ENCODE results near the gene HPS5.
"Not testable (repeated sequence)": the region's sequence is repeated elsewhere in the genome, so short reads cannot be mapped to it uniquely, and the experiment has no call there.

Gene HPS5

DNA sequence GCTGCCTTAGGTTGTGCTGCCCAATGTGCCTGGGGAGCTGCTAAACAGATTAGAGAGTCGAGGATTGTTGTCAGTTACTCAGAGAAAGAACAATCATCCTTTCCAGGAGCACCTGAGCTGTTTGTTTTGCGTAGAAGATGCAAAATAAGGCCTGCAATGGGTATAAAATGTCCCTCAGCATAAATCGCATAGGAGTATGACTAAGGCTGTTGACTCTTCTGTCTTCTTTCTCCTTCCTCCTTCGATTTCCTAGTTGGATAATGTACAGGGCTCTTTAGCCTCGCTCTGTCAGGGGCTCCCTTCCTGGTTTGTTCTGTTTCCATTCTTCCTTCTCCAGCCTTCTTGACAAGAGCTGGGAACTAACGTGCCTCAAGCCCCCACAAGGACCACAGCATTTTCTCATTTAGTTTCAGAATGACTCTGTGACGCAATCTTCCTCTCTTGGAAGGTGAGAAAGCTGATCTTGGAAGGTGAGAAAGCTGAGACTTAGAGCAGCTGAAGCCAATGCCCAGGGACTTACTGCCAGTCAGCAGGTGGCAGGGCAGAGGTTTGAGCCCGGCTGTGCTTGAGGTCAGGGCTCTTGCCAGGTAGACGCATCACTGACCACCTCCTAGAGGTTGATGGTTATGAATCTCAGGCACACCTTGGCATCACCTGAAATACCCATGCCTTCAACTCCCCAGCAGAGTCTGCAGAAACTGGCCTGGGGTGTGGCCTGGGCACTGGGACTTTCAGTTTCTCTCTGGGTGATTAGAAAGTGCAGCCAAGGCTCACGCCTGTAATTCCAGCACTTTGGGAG lies 54.4 kb downstream of the HPS5 start:
- not testable (repeated sequence) for FAIRE-seq

DNA sequence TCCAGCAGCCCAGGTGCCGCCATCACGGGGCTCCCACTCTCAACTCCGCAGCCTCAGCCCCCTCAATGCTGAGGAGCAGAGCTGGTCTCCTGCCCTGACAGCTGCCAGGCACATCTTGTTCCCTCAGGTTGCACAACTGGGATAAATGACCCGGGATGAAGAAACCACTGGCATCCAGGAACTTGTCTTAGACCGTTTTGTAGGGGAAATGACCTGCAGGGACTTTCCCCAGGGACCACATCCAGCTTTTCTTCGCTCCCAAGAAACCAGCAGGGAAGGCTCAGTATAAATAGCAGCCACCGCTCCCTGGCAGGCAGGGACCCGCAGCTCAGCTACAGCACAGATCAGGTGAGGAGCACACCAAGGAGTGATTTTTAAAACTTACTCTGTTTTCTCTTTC lies 56.0 kb downstream of the HPS5 start, which contains the start of gene SAA1:
Gene SAA1 (plus strand): TSS at position 316 of the 400 bp plus-strand sequence. CDS start 624 bp downstream, outside the sequence.
- FAIRE-seq: no peak

DNA sequence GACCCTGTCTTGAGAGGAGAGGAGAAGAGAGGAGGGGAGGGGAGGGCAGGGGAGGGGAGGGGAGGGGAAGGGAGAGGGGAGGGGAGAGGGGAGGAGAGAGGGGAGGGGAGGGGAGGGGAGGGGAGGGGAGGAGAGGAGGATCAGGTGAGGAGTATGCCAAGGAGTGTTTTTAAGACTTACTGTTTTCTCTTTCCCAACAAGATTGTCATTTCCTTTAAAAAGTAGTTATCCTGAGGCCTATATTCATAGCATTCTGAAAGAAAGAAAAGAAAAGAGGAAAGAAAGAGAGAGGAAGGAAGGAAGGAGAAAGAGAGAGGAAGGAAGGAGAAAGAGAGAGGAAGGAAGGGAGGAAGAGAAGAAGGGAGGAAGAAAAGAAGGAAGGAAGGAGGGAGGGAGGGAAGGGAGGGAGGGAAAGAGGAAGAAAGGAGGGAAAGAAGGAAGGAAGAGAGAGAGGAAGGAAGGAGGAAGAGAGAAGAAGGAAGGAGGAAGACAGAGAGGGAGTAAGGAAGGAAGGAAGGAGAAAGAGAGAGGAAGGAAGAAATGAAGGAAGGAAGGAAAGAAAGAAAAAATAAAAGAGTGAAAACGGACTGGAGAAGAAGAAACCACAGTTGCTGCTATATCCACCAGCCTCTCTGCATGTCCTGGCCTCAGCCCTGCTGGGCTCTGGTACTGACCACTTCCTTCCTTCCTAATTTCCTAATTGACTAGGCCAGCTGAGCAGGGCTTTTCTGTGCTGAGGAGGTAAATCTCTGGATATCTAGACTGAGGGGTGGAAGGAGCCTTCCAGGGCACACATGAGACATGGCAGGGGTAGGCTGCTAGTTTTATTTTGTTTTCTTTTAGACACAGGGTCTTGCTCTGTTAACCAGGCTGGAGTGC lies 57.0 kb downstream of the HPS5 start:
- no peak for FAIRE-seq

DNA sequence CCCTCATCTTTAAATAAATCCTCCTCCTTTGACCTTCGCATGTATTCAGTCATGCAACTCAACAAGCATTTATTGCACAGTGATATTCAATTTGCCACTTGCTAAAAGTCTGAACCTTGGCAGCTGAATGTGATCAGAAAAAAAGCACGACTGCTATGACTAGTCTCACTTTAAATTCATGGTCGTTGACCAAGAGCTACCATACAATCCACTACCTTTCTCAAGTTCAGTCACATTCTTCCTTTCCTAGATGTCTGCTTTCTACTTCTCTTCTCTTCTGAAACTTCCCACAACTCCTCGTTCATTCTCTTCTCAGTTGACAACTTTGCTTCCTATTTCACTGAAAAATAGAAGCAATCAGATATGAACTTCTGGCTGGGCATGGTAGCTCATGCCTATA lies 57.9 kb downstream of the HPS5 start:
- no peak for FAIRE-seq

DNA sequence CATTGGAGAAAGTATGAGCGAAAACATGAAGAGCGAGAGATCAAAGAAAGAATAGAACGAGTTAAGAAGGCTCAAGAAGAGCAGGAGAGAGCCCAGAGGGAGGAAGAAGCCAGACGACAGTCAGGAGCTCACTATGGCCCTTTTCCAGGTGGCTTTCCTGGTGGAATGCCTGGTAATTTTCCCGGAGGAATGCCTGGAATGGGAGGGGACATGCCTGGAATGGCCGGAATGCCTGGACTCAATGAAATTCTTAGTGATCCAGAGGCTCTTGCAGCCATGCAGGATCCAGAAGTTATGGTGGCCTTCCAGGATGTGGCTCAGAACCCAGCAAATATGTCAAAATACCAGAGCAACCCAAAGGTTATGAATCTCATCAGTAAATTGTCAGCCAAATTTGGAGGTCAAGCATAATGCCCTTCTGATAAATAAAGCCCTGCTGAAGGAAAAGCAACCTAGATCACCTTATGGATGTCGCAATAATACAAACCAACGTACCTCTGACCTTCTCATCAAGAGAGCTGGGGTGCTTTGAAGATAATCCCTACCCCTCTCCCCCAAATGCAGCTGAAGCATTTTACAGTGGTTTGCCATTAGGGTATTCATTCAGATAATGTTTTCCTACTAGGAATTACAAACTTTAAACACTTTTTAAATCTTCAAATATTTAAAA lies 59.1 kb downstream of the HPS5 start:
- not testable (repeated sequence) for FAIRE-seq

DNA sequence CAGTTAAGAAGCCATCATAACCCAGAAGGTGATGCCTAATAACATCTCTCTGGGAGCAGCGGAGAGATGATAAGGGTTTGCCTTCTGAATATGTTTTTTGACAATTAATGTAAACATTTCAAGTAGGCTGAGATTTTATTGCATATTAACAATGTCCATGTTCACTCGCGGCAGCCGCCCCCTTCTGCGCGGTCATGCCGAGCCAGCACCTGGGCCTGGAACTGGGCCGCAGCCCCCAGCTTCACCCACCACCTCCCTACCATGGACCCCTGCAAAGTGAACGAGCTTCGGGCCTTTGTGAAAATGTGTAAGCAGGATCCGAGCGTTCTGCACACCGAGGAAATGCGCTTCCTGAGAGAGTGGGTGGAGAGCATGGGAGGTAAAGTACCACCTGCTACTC lies 60.2 kb downstream of the HPS5 start:
- no peak for FAIRE-seq

DNA sequence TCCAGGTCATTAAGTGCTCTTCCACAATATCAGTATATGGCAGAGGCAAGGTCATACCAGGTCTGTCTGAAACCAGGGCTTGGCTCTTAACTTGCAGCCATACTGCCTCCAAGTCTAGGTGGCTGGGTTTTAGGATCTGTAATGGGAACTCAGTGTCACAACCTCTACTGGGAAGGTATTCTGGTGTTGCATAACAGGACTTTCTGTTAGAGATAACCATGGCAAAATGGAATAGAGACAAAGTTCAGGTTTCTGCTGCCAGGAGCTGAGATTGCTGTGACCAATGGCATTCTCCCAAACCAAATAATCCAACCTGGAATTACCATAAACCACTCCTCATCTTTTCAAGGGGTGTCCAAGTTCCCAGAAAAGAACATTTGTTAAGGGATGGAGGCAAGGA lies 62.7 kb downstream of the HPS5 start:
- FAIRE-seq: no peak

DNA sequence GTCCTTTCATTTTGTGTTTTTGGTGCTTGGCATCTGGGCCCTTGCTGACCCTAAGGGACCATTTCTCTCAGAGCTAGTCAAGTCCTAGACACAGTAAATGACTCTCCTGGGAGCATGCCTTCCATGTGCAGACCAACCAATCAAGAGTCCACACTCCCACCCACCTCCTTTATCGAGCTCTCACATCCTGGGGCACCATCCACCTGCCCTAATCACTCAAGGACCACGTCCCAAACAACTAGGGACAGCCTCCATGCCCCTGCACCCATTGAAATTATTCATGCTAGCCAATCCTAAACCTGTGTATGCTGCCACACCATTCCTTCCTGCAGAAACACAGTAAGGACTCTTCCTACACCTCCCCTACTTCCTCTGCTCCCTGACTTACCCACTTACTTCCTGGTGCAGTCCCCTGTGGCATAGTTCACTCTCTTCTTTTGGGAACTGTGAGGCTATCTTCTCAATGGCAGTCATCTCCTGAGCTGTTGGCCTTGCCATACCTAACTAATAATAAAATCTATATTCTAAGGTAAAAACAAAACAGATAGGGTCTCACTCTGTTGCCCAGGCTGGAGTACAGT lies 67.1 kb downstream of the HPS5 start:
- no peak for FAIRE-seq

DNA sequence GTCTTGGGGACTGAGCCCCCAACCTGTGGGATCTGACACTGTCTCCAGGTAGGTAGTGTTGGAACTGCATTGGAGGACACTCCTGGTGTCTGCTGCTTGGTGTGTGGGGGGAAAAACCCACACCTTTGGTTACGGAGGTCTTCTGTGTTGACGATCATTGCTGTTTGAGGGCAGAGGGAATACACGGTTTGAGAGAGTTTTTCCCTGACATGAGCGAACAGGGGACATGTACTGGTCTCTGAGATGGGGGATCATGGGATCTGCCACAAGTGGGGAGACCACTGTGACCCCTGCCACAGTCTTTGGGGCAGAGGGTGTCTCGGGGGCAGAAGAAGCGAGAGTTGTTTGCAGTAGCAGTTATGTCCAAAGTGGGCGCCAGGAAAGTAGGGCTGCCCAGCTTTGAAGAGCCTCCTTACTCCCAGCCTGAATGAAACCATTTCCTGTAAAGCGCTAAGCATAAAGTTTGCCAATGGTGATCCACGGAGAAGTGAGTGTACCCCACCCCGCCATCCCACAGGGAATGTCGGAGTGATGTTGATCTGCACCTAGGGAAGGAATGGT lies 68.1 kb downstream of the HPS5 start:
- no peak for FAIRE-seq

DNA sequence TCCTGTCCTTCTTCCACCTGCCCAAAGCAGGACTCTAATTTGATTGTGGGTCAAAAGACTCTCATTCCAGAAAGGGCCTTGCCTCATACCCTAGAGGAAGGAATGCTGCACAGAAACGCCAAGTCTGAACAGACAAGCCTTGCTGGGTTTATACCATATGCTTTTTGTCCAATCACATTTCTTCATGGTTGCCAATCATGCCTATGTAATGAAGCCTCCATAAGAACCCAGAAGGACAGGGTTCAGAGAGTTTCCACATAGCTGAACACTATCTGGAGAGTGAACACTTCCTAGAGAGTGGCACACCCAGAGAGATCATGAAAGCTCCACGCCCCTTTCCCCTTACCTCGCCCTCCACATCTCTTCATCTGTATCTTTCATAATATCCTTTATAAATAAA lies 68.7 kb downstream of the HPS5 start:
- no peak for FAIRE-seq

DNA sequence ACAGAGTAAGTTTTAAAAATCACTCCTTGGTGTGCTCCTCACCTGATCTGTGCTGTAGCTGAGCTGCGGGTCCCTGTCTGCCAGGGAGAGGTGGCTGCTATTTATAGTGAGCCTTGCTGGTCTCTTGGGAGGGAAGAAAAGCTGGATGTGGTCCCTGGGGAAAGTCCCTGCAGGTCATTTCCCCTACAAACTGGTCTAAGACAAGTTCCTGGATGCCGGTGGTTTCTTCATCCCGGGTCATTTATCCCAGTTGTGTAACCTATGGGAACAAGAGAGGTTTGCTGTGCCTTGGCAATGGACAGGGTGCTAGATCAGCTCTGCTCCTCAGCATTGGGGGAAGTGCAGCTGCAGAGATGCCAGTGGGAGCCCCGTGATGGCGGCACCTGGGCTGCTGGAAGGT lies 73.4 kb downstream of the HPS5 start, which contains the start of gene SAA2:
Gene SAA2 (minus strand): TSS at position 108 of the 400 bp plus-strand sequence. CDS start 657 bp downstream, outside the sequence.
- no peak for FAIRE-seq

DNA sequence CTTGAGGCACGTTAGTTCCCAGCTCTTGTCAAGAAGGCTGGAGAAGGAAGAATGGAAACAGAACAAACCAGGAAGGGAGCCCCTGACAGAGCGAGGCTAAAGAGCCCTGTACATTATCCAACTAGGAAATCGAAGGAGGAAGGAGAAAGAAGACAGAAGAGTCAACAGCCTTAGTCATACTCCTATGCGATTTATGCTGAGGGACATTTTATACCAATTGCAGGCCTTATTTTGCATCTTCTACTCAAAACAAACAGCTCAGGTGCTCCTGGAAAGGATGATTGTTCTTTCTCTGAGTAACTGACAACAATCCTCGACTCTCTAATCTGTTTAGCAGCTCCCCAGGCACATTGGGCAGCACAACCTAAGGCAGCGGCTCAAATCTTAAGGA lies 74.8 kb downstream of the HPS5 start:
- not testable (repeated sequence) for FAIRE-seq

DNA sequence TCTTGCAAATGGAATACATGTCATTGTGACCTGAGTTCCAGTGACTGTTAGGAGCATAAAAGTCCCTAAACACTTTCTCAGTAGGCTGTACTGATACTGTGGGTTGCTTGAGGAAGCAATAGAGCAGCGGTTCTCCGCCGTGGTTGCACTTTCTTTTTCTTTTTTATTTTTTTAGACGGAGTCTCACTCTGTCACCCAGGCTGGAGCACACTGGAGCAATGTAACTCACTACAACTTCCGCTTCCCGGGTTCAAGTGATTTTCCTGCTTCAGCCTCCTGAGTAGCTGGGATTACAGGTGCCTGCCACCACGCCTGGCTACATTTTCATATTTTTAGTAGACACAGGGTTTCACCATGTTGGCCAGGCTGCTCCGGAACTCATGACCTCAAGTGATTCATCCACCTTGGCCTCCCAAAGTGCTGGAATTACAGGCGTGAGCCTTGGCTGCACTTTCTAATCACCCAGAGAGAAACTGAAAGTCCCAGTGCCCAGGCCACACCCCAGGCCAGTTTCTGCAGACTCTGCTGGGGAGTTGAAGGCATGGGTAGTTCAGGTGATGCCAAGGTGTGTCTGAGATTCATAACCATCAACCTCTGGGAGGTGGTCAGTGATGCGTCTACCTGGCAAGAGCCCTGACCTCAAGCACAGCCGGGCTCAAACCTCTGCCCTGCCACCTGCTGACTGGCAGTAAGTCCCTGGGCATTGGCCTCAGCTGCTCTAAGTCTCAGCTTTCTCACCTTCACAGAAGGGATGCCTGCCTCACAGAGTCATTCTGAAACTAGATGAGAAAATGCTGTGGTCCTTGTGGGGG lies 75.4 kb downstream of the HPS5 start:
- not testable (repeated sequence) for FAIRE-seq

DNA sequence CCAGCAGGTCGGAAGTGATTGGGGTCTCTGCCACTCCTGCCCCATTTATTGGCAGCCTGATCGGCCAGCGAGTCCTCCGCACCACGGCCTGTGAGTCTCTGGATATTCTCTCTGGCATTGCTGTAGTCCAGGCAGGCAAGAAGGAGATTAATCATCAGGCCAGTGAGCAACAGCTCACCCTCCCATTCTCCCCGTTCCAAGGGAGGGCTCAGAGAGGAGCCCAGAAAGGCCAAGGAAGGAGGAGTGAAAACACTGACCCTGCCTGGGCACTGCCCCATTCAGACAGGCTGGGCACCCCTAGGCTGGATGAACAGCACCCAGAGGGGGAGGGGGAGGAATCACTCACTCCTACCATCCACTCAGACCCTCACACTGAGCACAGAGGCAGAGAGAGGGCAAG lies 76.5 kb downstream of the HPS5 start:
- no peak for FAIRE-seq

DNA sequence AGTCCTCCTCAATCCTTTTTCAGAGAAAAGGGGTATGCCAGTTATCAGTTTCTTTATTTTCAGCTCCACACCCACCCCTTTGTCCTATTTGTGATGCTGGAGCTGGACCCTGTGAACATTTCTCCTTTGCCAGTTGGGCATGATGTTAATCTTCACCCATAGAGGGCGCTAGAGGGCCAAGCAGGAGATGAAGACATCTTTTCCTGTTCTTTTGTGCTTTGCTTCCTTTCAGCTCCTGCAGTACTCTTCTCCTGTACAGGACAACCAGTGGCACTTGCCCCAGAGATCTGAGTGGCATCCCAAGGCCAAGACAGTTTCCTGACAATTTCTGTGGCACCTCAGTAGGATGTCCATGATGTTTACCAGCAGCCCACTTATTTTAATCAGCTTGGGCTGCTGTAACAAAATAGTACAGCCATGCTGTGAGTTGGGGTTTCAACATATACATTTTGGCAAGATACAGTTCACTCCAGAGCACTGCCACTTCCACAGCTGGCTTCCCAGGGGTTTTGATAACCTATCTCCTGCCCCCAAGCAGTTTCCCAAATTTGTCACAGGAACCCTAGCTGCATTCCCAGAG lies 78.1 kb downstream of the HPS5 start:
- FAIRE-seq: no peak

DNA sequence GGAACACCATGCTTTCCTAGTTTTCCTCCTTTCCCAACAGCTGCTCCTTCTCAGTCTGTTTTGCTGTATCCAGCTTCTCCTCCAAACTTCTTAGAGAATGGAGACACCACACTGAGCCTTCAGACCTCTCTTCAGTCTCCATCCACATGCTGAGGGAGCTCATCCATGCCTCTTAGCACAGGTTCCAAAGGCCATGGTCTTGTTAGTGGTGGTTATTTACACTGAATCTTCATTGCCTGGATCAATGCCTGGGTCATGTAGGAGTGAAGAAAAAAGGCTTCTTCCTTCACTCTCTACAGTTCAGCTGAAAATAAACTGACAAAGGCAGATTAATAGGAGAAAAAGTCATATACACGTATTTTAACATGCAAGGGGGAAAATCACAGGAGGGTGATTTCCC lies 82.3 kb downstream of the HPS5 start:
- no peak for FAIRE-seq

DNA sequence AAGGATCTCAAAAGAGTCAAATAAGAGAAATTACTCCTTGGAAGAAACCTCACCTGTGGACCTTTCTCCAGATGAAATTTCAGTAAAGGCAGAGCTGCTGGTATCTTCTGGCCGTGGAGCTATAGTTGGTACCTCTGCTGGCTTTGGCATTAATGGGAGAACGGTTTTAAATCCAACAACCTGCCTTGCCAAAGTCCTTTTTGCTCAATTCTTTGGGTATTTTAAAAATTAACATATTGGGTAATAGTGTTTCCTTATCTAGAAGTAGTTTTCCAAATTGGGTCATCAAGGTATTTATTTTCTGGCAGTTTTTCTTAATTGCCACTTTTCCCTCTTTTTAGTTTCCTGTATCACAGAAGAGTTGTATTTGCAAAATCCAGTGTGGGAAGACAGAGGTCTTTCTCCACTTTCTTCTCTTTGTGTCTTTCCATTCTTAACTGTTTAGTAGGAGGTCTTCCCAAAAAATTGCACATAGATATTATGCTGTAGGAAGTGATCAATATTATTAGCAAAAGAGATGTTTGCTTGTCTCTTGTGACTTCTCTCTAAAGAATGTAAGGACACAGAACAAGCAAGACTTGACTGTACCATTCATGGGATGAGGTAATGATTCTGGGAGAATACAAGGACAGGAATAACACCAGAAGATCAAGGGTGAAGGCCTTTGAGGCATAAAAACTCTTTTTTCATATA lies 85.1 kb downstream of the HPS5 start, which contains the start of gene SAA4:
Gene SAA4 (minus strand): TSS at position 139 of the 693 bp plus-strand sequence. CDS start 876 bp downstream, outside the sequence.
- FAIRE-seq: no peak

DNA sequence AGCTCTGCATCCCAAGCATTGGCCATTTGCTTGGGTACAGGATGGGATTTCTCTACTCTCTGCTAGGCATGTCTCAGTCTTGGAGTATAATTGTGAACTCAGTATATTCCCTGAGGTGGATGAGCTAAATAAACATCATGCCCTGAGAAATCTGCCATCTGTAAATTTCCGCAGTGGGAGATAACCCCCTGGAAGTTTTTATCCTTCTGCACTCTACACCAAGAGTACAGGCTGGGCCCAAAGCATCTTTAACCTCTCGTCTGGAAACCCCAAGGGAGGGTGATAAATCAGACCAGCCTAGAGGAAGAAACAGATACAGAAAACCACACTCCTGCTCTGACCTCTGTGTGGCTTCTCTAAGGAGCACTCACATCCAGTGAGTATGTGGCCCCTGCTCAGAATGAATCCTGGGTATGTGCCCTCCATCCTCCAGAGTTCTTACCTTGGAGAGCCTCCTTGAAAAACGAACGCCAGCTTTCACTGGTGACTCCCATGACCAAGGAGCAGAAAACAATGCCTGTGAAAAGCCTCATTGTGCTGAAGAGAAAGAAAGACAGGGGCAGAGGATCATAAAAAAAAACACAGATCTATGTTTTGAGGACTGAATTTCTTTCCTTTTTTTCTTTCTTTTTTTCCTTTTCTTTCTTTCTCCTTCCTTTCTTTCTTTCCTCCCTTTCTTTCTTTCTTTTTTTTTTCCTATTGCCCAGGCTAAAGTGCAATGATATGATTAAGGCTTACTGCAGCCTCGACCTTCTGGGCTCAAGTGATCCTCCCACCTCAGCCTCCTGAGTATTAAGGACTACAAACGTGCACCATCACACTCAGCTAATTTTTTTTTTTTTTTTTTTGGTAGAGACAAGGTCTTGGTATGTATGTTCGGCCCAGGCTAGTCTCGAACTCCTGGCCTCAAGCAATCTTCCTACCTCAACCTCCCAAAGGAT lies 86.3 kb downstream of the HPS5 start:
- FAIRE-seq: no peak

DNA sequence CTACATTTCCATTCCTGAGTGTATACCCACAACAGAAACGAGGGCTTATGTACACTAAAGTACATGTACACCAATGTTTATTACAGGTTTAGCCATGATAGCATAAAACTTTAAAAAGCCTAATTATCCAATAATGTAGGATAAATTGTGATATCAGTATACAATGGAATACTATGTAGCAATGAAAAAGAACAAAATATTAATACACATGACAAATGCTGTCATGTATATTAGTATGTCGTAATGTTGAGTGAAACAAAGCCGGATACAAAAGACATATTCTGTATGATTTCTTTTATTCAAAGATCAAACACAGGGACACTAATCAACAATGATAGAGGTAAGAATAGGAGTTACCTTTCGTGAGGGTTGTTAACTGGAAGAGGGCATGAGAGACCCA lies 88.0 kb downstream of the HPS5 start:
- FAIRE-seq: no peak

Measured in A204.1 (cell line).